Measurements from ENCODE around the gene STXBP6. TPM values are rescaled to one million over a fixed set of nuclear protein-coding genes. Genes with fewer than 3 reads are reported as not detected.

Gene STXBP6
- total RNA-seq, 2 experiments from 2014 or later = not detected

DNA sequence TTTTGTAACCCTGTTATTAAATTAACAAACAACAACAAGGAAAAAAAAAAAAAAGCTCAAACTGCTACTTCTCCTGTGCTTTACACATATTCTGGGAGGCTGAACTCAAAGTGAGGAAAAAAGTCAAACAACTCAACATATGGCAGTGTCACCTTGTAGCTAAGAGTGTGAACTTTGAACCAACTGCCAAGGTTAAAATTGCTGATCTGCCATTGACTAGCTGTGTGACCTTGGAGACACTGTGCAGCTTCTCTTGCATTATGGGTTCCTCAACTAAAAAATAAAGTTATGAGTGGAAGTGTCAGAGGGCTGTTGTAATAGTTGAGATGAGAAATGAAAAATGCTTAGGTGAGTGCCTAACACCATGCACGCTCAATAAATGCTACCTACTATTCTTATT lies 34.2 kb downstream of the STXBP6 start:
- Histone ChIP-seq H3K27me3 (ENCODE audit: control insufficient read depth in 1 of 2, insufficient read depth in 2 of 2, low read length in 2 of 2) (peaks cover 0 to 8% of the 10 kb centered on the region in 2 experiments), H3K27ac (ENCODE audit: low read depth in 1 of 2, low read length in 2 of 2) (no peak overlapping the region), H3K4me3 (ENCODE audit: low read length) (no peak overlapping the region), H3K9me3 (ENCODE audit: control insufficient read depth in 1 of 2, insufficient read depth in 1 of 2, low read length in 2 of 2) (no peaks in the 10 kb centered on the region), H3K4me1 (ENCODE audit: insufficient read depth, low read length) (no peaks in the 10 kb centered on the region), H3K36me3 (ENCODE audit: insufficient read depth, low read length) (no peaks in the 10 kb centered on the region)
- Mint-ChIP-seq H3K4me3 (no peak overlapping the region), H3K27ac (no peak overlapping the region), H3K4me1 (ENCODE audit: low read depth) (no peaks in the 10 kb centered on the region), H3K9me3 (no peaks in the 10 kb centered on the region), H3K36me3 (ENCODE audit: low read depth) (no peaks in the 10 kb centered on the region), H3K27me3 (peaks cover 9% of the 10 kb centered on the region)
- intact Hi-C loops (cut with DNase I, micrococcal nuclease) = no loop called here
- no peak for DNase-seq
- no peak for ATAC-seq (ENCODE audit: poor library complexity)
- TF ChIP-seq, protein P1, sequence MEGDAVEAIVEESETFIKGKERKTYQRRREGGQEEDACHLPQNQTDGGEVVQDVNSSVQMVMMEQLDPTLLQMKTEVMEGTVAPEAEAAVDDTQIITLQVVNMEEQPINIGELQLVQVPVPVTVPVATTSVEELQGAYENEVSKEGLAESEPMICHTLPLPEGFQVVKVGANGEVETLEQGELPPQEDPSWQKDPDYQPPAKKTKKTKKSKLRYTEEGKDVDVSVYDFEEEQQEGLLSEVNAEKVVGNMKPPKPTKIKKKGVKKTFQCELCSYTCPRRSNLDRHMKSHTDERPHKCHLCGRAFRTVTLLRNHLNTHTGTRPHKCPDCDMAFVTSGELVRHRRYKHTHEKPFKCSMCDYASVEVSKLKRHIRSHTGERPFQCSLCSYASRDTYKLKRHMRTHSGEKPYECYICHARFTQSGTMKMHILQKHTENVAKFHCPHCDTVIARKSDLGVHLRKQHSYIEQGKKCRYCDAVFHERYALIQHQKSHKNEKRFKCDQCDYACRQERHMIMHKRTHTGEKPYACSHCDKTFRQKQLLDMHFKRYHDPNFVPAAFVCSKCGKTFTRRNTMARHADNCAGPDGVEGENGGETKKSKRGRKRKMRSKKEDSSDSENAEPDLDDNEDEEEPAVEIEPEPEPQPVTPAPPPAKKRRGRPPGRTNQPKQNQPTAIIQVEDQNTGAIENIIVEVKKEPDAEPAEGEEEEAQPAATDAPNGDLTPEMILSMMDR (IDR thresholded peaks at IDR 0.05) = no peak
- CTCF ChIA-PET = no interaction called here
- POLR2A ChIA-PET = no interaction called here

GRCh38 chr14:25014440-25014839 lies 35.5 kb downstream of the STXBP6 start:
- CTCF ChIA-PET = no interaction called here
- Histone ChIP-seq H3K27me3 (ENCODE audit: control insufficient read depth in 1 of 2, insufficient read depth in 2 of 2, low read length in 2 of 2) (peaks cover 3 to 11% of the 10 kb centered on the region in 2 experiments), H3K36me3 (ENCODE audit: insufficient read depth, low read length) (no peaks in the 10 kb centered on the region), H3K4me1 (ENCODE audit: insufficient read depth, low read length) (no peaks in the 10 kb centered on the region), H3K9me3 (ENCODE audit: control insufficient read depth in 1 of 2, insufficient read depth in 1 of 2, low read length in 2 of 2) (no peaks in the 10 kb centered on the region), H3K4me3 (ENCODE audit: low read length) (no peak overlapping the region), H3K27ac (ENCODE audit: low read depth in 1 of 2, low read length in 2 of 2) (no peak overlapping the region)
- TF ChIP-seq, protein P1 (IDR thresholded peaks at IDR 0.05) = no peak
- peaks cover 15% of the 10 kb centered on the region for H3K27me3 Mint-ChIP-seq
- H3K27ac Mint-ChIP-seq = no peak overlapping the region
- H3K36me3 Mint-ChIP-seq (ENCODE audit: low read depth) = no peaks in the 10 kb centered on the region
- POLR2A ChIA-PET = interaction anchor here (0.6 kb wide), 1 partner anchor 48 kb away, joined by 3 read pairs; no protein-coding TSS in a partner anchor
- intact Hi-C loops (cut with DNase I, micrococcal nuclease) = no loop called here
- DNase-seq (no peak), ATAC-seq (ENCODE audit: poor library complexity) (no peak)
- no peaks in the 10 kb centered on the region for H3K4me1 Mint-ChIP-seq (ENCODE audit: low read depth)
- H3K4me3 Mint-ChIP-seq = no peak overlapping the region
- H3K9me3 Mint-ChIP-seq = no peaks in the 10 kb centered on the region

- H3K27ac ChIP-seq (ENCODE audit: low read depth in 1 of 2, low read length in 2 of 2) = no peak overlapping the region
- Mint-ChIP-seq H3K27ac (no peak overlapping the region), H3K27me3 (peaks cover 17% of the 10 kb centered on the region), H3K36me3 (ENCODE audit: low read depth) (no peaks in the 10 kb centered on the region), H3K9me3 (no peaks in the 10 kb centered on the region), H3K4me3 (no peak overlapping the region), H3K4me1 (ENCODE audit: low read depth) (no peaks in the 10 kb centered on the region)
- TF ChIP-seq, protein P1 (IDR thresholded peaks at IDR 0.05) = no peak
- ATAC-seq (ENCODE audit: poor library complexity) (no peak), DNase-seq (no peak)
- no peaks in the 10 kb centered on the region for H3K36me3 ChIP-seq (ENCODE audit: insufficient read depth, low read length)
- H3K9me3 ChIP-seq (ENCODE audit: control insufficient read depth in 1 of 2, insufficient read depth in 1 of 2, low read length in 2 of 2) = no peaks in the 10 kb centered on the region
- H3K4me3 ChIP-seq (ENCODE audit: low read length) = no peak overlapping the region
- peaks cover 4 to 12% of the 10 kb centered on the region in 2 experiments for H3K27me3 ChIP-seq (ENCODE audit: control insufficient read depth in 1 of 2, insufficient read depth in 2 of 2, low read length in 2 of 2)
- CTCF ChIA-PET = no interaction called here
- POLR2A ChIA-PET = no interaction called here
- intact Hi-C loops (cut with DNase I, micrococcal nuclease) = no loop called here
- no peaks in the 10 kb centered on the region for H3K4me1 ChIP-seq (ENCODE audit: insufficient read depth, low read length)
Observed at GRCh38 chr14:25011095-25011494, 38.9 kb downstream of the STXBP6 start.

All from CD4-positive, alpha-beta T cell (primary cell).